ENCODE data around the gene AKR1E2. TPM values are rescaled to one million over a fixed set of nuclear protein-coding genes. Genes with fewer than 3 reads are reported as not detected.
A peak's percentile ranks its signal among the peaks of the same experiment; 100 is the strongest.

AKR1E2 gene
- total and polyA plus RNA-seq, 10 of the 15 experiments (the other 5 are each of a cell fraction or from before 2014, with no cell fraction given) = not detected

DNA sequence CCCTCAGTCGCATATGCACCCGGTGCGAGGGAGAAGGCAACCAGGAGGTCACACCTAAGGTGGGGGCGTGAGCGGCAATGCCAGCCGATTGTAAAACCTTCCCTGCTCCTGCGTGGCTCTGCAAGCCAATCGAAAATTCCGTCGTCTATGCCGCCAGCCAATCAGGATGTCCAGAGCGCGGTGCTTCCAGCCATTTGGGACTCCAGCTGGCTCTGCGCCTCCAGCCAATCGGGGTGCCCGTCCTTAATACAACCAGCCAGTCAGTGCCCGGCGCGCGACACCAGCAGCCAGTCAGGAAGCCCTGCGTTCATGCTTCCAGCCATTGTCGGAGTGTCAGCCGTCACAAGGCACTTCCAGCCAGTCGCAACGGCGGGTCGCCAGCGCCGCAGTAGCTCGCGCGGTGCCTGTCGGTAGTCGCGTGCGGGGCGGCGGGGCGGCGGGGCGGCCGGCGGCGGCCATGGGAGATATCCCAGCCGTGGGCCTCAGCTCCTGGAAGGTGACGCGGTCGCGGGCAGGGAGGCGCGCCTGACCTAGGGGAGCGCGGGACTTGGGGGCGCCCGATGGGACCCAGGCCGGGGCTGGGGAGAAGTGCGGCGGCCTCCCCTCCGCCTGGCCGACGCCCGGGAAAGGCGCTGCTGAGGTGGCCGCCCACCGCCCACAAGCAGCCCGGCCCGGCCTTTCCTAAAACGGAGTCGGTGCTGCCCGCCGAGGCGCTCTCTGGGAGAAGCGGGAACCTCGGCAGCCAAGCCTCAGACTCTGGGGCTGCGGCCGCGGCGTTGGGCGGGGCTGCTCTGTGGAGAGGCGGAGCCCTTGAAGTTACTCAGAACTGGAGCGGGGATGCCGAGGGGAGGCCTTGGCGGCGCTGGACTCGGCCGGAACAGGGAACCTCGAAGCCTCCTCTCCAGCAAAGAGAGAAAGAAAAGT is at the start of gene AKR1E2 (continued):
- TF ChIP-seq, protein P1, sequence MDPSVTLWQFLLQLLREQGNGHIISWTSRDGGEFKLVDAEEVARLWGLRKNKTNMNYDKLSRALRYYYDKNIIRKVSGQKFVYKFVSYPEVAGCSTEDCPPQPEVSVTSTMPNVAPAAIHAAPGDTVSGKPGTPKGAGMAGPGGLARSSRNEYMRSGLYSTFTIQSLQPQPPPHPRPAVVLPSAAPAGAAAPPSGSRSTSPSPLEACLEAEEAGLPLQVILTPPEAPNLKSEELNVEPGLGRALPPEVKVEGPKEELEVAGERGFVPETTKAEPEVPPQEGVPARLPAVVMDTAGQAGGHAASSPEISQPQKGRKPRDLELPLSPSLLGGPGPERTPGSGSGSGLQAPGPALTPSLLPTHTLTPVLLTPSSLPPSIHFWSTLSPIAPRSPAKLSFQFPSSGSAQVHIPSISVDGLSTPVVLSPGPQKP (IDR thresholded peaks at IDR 0.05; ENCODE audit: low read depth, low read length) = no peak
- no peak for TF ChIP-seq FOS (IDR thresholded peaks at IDR 0.05; ENCODE audit: borderline replicate concordance, extremely low read depth, insufficient read length)
- no peak for TF ChIP-seq BRCA1 (IDR thresholded peaks at IDR 0.05; ENCODE audit: low read depth, low read length)

DNA sequence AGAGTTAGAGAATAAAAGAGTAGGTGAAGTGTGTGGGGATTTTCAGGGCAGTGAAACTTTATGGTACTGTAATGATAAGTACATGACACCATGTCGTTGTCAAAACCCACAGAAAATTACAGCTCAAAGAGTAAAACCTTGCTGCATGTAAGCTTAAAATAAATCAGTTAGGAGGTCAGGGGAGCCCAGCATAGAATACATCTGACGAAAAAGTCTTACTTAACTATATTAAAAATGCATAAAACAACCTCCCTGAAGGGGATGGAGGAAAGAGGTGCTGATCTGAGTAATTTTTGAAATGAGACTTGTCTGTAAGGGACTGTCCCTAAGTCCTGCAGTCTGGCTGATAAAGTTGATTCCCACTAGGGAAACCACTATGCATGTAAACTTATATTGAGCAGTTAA is 49.8 kb upstream of the AKR1E2 start:
- POLR2A ChIA-PET = interaction anchor here (0.5 kb wide), 1 partner anchor 11 kb away, joined by 4 read pairs; no protein-coding TSS in a partner anchor
- in situ Hi-C loops (cut with MboI) = no loop called here
- FAIRE-seq (no peak), DNase-seq (ENCODE audit: low read depth, low spot score) (no peak), ATAC-seq (peak; percentile 25; the same call in 2 of the 3 replicates)
- 0% methylated on average over 2 of the region's 2 CpGs for WGBS (ENCODE audit: insufficient coverage, insufficient replicate concordance, low lambda C conversion rate, missing lambda C conversion rate)
- H3K4me3 ChIP-seq = no peak overlapping the region
- H3K79me2 ChIP-seq (ENCODE audit: control insufficient read depth, insufficient read depth, low read length) = no peaks in the 10 kb centered on the region
- RAD21 ChIA-PET (ENCODE audit: unreplicated experiment) = no interaction called here
- no peaks in the 10 kb centered on the region for H3K27me3 ChIP-seq (replicated peaks in 1 of 2; ENCODE audit: control insufficient read depth in 2 of 2, insufficient read depth in 2 of 2, low read length in 1 of 2)
- intact Hi-C loops (cut with micrococcal nuclease; ENCODE audit: unreplicated experiment) = no loop called here
- CTCF ChIA-PET = interaction anchor here (1.1 kb wide), 1 partner anchor 1536 kb away, joined by 3 read pairs; no protein-coding TSS in a partner anchor
- no peaks in the 10 kb centered on the region for H3K36me3 ChIP-seq (ENCODE audit: control insufficient read depth in 2 of 2, insufficient read depth in 2 of 2, low read length in 1 of 2)
- SMC1A ChIA-PET (ENCODE audit: uncharacterized antibody, unreplicated experiment) = no interaction called here
- no peaks in the 10 kb centered on the region for H4K20me1 ChIP-seq (ENCODE audit: control insufficient read depth, insufficient read depth)
- H2AFZ ChIP-seq (ENCODE audit: control insufficient read depth, low read depth, low read length) = no peak overlapping the region
- no peaks in the 10 kb centered on the region for H3K4me1 ChIP-seq (ENCODE audit: control insufficient read depth, insufficient read depth, low read length)
- H3K9ac ChIP-seq (ENCODE audit: control insufficient read depth, insufficient read depth, low read length) = no peak overlapping the region
- BruUV-seq (replicated peaks) = no TSS peak
- H3K27ac ChIP-seq (ENCODE audit: control insufficient read depth, insufficient read depth) = no peak overlapping the region
- no peak overlapping the region for H3K4me2 ChIP-seq (ENCODE audit: control insufficient read depth, insufficient read depth)
- no peaks in the 10 kb centered on the region for H3K9me3 ChIP-seq (replicated peaks; ENCODE audit: control insufficient read depth, insufficient read depth, low read length)
- no peak for TF ChIP-seq SREBF1 (IDR thresholded peaks at IDR 0.05; ENCODE audit: low read length)
- no peak for TF ChIP-seq ZBED1 (IDR thresholded peaks at IDR 0.05; ENCODE audit: borderline replicate concordance)
- TF ChIP-seq RBBP5 (conservative IDR thresholded peaks at IDR 0.05) = no peak
- no peak for TF ChIP-seq STAT1 (conservative IDR thresholded peaks at IDR 0.05)
- TF ChIP-seq, protein P2, sequence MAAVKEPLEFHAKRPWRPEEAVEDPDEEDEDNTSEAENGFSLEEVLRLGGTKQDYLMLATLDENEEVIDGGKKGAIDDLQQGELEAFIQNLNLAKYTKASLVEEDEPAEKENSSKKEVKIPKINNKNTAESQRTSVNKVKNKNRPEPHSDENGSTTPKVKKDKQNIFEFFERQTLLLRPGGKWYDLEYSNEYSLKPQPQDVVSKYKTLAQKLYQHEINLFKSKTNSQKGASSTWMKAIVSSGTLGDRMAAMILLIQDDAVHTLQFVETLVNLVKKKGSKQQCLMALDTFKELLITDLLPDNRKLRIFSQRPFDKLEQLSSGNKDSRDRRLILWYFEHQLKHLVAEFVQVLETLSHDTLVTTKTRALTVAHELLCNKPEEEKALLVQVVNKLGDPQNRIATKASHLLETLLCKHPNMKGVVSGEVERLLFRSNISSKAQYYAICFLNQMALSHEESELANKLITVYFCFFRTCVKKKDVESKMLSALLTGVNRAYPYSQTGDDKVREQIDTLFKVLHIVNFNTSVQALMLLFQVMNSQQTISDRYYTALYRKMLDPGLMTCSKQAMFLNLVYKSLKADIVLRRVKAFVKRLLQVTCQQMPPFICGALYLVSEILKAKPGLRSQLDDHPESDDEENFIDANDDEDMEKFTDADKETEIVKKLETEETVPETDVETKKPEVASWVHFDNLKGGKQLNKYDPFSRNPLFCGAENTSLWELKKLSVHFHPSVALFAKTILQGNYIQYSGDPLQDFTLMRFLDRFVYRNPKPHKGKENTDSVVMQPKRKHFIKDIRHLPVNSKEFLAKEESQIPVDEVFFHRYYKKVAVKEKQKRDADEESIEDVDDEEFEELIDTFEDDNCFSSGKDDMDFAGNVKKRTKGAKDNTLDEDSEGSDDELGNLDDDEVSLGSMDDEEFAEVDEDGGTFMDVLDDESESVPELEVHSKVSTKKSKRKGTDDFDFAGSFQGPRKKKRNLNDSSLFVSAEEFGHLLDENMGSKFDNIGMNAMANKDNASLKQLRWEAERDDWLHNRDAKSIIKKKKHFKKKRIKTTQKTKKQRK (IDR thresholded peaks at IDR 0.05; ENCODE audit: low read depth, low read length) = no peak
- TF ChIP-seq, protein P3, sequence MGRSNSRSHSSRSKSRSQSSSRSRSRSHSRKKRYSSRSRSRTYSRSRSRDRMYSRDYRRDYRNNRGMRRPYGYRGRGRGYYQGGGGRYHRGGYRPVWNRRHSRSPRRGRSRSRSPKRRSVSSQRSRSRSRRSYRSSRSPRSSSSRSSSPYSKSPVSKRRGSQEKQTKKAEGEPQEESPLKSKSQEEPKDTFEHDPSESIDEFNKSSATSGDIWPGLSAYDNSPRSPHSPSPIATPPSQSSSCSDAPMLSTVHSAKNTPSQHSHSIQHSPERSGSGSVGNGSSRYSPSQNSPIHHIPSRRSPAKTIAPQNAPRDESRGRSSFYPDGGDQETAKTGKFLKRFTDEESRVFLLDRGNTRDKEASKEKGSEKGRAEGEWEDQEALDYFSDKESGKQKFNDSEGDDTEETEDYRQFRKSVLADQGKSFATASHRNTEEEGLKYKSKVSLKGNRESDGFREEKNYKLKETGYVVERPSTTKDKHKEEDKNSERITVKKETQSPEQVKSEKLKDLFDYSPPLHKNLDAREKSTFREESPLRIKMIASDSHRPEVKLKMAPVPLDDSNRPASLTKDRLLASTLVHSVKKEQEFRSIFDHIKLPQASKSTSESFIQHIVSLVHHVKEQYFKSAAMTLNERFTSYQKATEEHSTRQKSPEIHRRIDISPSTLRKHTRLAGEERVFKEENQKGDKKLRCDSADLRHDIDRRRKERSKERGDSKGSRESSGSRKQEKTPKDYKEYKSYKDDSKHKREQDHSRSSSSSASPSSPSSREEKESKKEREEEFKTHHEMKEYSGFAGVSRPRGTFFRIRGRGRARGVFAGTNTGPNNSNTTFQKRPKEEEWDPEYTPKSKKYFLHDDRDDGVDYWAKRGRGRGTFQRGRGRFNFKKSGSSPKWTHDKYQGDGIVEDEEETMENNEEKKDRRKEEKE (IDR thresholded peaks at IDR 0.05) = no peak
- TF ChIP-seq BHLHE40 (IDR thresholded peaks at IDR 0.05; ENCODE audit: borderline replicate concordance in 1 of 2, low read depth in 2 of 2, low read length in 1 of 2) = no peak
- TF ChIP-seq SMC3 (IDR thresholded peaks at IDR 0.05; ENCODE audit: borderline replicate concordance, low read length) = no peak
- no peak for TF ChIP-seq FOXM1 (IDR thresholded peaks at IDR 0.05; ENCODE audit: low read depth, low read length)
- no peak for TF ChIP-seq EED (IDR thresholded peaks at IDR 0.05; ENCODE audit: low read depth)
- no peak for TF ChIP-seq IRF4 (IDR thresholded peaks at IDR 0.05; ENCODE audit: low read depth, low read length)

Measured in GM12878 (cell line).